Measurements from ENCODE around the gene VSTM1. TPM values are rescaled to one million over a fixed set of nuclear protein-coding genes. Genes with fewer than 3 reads are reported as not detected.
A peak's percentile ranks its signal among the peaks of the same experiment; 100 is the strongest.

The VSTM1 gene
- total RNA-seq, 4 donors from 2014 or later: not detected

- Histone ChIP-seq H3K27me3 (peaks cover 25% of the 10 kb centered on the region), H3K4me3 (no peak overlapping the region), H3K27ac (no peak overlapping the region), H3K9me3 (no peaks in the 10 kb centered on the region), H3K4me1 (no peaks in the 10 kb centered on the region), H3K36me3 (no peaks in the 10 kb centered on the region)
- DNase-seq (ENCODE audit: low spot score in 2 of 2): no peak
- 33% methylated on average over 9 of the region's 9 CpGs for WGBS
- no peak for TF ChIP-seq POLR2A (IDR thresholded peaks at IDR 0.05)
- TF ChIP-seq EP300 (IDR thresholded peaks at IDR 0.05): no peak
- no peak for TF ChIP-seq POLR2AphosphoS5 (IDR thresholded peaks at IDR 0.05)
- TF ChIP-seq CTCF (IDR thresholded peaks at IDR 0.05): peak; percentile 4 to 66
Measured at GRCh38 chr19:54029930-54030490, 33.7 kb downstream of the VSTM1 start.

GRCh38 chr19:54029301-54029700 lies 34.4 kb downstream of the VSTM1 start:
- Histone ChIP-seq H3K36me3 (no peaks in the 10 kb centered on the region), H3K9me3 (no peaks in the 10 kb centered on the region), H3K27me3 (peaks cover 32% of the 10 kb centered on the region), H3K27ac (no peak overlapping the region), H3K4me3 (no peak overlapping the region), H3K4me1 (no peaks in the 10 kb centered on the region)
- 78% methylated on average over 3 of the region's 3 CpGs for WGBS
- no peak for DNase-seq (ENCODE audit: low spot score in 2 of 2)
- TF ChIP-seq CTCF (IDR thresholded peaks at IDR 0.05) (no peak), POLR2AphosphoS5 (IDR thresholded peaks at IDR 0.05) (no peak)

- peaks cover 6% of the 10 kb centered on the region for H3K4me1 ChIP-seq
- WGBS: 59% methylated on average over 7 of the region's 7 CpGs
- no peak overlapping the region for H3K4me3 ChIP-seq
- H3K27me3 ChIP-seq: peaks cover 35% of the 10 kb centered on the region
- DNase-seq (ENCODE audit: low spot score in 2 of 2): no peak
- no peak overlapping the region for H3K27ac ChIP-seq
- TF ChIP-seq POLR2AphosphoS5 (IDR thresholded peaks at IDR 0.05) (no peak), POLR2A (IDR thresholded peaks at IDR 0.05) (no peak), CTCF (IDR thresholded peaks at IDR 0.05) (no peak)
- H3K36me3 ChIP-seq: no peaks in the 10 kb centered on the region
- H3K9me3 ChIP-seq: no peaks in the 10 kb centered on the region
Measured at GRCh38 chr19:54026656-54027055, 37.0 kb downstream of the VSTM1 start.

GRCh38 chr19:54024660-54025059 lies 39.0 kb downstream of the VSTM1 start:
- H3K27ac ChIP-seq: no peak overlapping the region
- DNase-seq (ENCODE audit: low spot score in 2 of 2): no peak
- no peaks in the 10 kb centered on the region for H3K36me3 ChIP-seq
- TF ChIP-seq POLR2AphosphoS5 (IDR thresholded peaks at IDR 0.05): no peak
- H3K4me1 ChIP-seq: peaks cover 6% of the 10 kb centered on the region
- no peaks in the 10 kb centered on the region for H3K9me3 ChIP-seq
- peaks cover 25% of the 10 kb centered on the region for H3K27me3 ChIP-seq
- H3K4me3 ChIP-seq: no peak overlapping the region
- 83% methylated on average over 9 of the region's 9 CpGs for WGBS

- no peak for DNase-seq (ENCODE audit: low spot score in 2 of 2)
- Histone ChIP-seq H3K27me3 (peaks cover 20% of the 10 kb centered on the region), H3K9me3 (no peaks in the 10 kb centered on the region), H3K36me3 (no peaks in the 10 kb centered on the region), H3K4me3 (no peak overlapping the region), H3K4me1 (peaks cover 6% of the 10 kb centered on the region), H3K27ac (no peak overlapping the region)
- TF ChIP-seq CTCF (IDR thresholded peaks at IDR 0.05): no peak
- no peak for TF ChIP-seq POLR2A (IDR thresholded peaks at IDR 0.05)
- no peak for TF ChIP-seq EP300 (IDR thresholded peaks at IDR 0.05)
- TF ChIP-seq POLR2AphosphoS5 (IDR thresholded peaks at IDR 0.05): no peak
- 41% methylated on average over 3 of the region's 3 CpGs for WGBS
Measured at GRCh38 chr19:54023191-54023590, 40.5 kb downstream of the VSTM1 start.

GRCh38 chr19:54021932-54022331 lies 41.8 kb downstream of the VSTM1 start:
- Histone ChIP-seq H3K4me3 (no peak overlapping the region), H3K27me3 (peaks cover 17% of the 10 kb centered on the region), H3K9me3 (no peaks in the 10 kb centered on the region), H3K4me1 (peaks cover 6% of the 10 kb centered on the region), H3K36me3 (no peaks in the 10 kb centered on the region), H3K27ac (no peak overlapping the region)
- no peak for DNase-seq (ENCODE audit: low spot score in 2 of 2)
- WGBS: 78% methylated on average over 13 of the region's 13 CpGs
- TF ChIP-seq POLR2A (IDR thresholded peaks at IDR 0.05) (no peak), EP300 (IDR thresholded peaks at IDR 0.05) (no peak), POLR2AphosphoS5 (IDR thresholded peaks at IDR 0.05) (no peak), CTCF (IDR thresholded peaks at IDR 0.05) (no peak)
